H1 (cell line): ENCODE data around the gene TNRC6B. TPM values are rescaled to one million over a fixed set of nuclear protein-coding genes. Genes with fewer than 3 reads are reported as not detected.

Experiments used
- ASH2L ChIP-seq: fragments of 200-600, 300-600 bp; sonication (generic); IDR thresholded peaks from one replicate; pipeline ENCODE4 v1.7.1; 2017; ENCODE audit warnings: low read length
- CHD7 ChIP-seq: fragments of 300-600 bp; sonication (generic); IDR thresholded peaks from 2 replicates; pipeline ENCODE4 v1.7.1; 2012; ENCODE audit warnings: low read length, moderate library complexity, mild to moderate bottlenecking, inconsistent platforms; ENCODE audit not compliant: insufficient replicate concordance
- CREB1 ChIP-seq: IDR thresholded peaks from 2 replicates; pipeline ENCODE4 v1.6.1; 2012; ENCODE audit warnings: inconsistent platforms
- EP300 ChIP-seq, 2 experiments: IDR thresholded peaks; 1 replicate in 1 of 2; 2 replicates in 1 of 2; pipeline ENCODE4 v1.6.1; 2011 to 2012; ENCODE audit warnings: low read depth in 2 of 2, low read length in 2 of 2, mild to moderate bottlenecking in 2 of 2, borderline replicate concordance in 1 of 2, inconsistent platforms in 1 of 2, moderate library complexity in 1 of 2
- EZH2 ChIP-seq: fragments of 200-600 bp; sonication (generic); IDR thresholded peaks from 2 replicates; pipeline ENCODE4 v1.7.1; 2012; ENCODE audit warnings: low read depth, mild to moderate bottlenecking, moderate library complexity, low read length, inconsistent platforms; ENCODE audit not compliant: severe bottlenecking
- GABPA ChIP-seq: IDR thresholded peaks from 2 replicates; pipeline ENCODE4 v1.6.1; 2011; ENCODE audit warnings: mild to moderate bottlenecking, low read length, moderate library complexity, borderline replicate concordance; ENCODE audit not compliant: insufficient read depth
- GTF2F1 ChIP-seq: IDR thresholded peaks from 2 replicates; pipeline ENCODE4 v1.6.1; 2012; ENCODE audit warnings: low read depth, low read length, improper control_type of control experiment, borderline replicate concordance
- HDAC6 ChIP-seq: IDR thresholded peaks from one replicate; pipeline ENCODE4 v1.7.1; 2012; ENCODE audit warnings: low read depth, mild to moderate bottlenecking, inconsistent platforms, low read length, moderate library complexity
- SP4 ChIP-seq: IDR thresholded peaks from 2 replicates; pipeline ENCODE4 v1.6.1; 2012; ENCODE audit warnings: low read length, inconsistent platforms
- TEAD4 ChIP-seq: IDR thresholded peaks from 2 replicates; pipeline ENCODE4 v1.6.1; 2012; ENCODE audit warnings: low read depth, low read length, inconsistent platforms, mixed read lengths
- YY1 ChIP-seq: IDR thresholded peaks from 2 replicates; pipeline ENCODE4 v1.6.1; 2011; ENCODE audit warnings: low read depth, mild to moderate bottlenecking, low read length
- polyA plus RNA-seq, 7 experiments: library from polyadenylated mRNA; depleted of rRNA in 3 of 7; stranded (reverse) in 5 of 7; unstranded in 2 of 7; fragments of >200 nt in 5 of 7; fragments of 200-250 nt in 2 of 7; gene quantifications; 1 replicate in 5 of 7; 2 replicates in 1 of 7; 4 replicates in 1 of 7; pipeline versions ENCODE4 v1.2.1 to v1.2.3, GENCODE V29; 2011 to 2013; ENCODE audit warnings: missing spikeins in 2 of 7, mixed read lengths in 2 of 7
- total RNA-seq: library from RNA; stranded (reverse); fragmentation: NEBNext Ultra II Directional; extraction: Animal tissue kit (Norgen Biotek cat#: 25700); gene quantifications from 2 replicates; pipeline ENCODE4 v1.2.1, GENCODE V29; 2021

The TNRC6B gene
- total and polyA plus RNA-seq, 2 of the 8 experiments (the other 6 are each of a cell fraction or from before 2014, with no cell fraction given): 12.5 to 48.9 TPM

GRCh38 chr22:40177738-40178416, at the start of gene TNRC6B (continued):
- peak; percentile 15 for TF ChIP-seq CHD7
- TF ChIP-seq YY1: peak; percentile 97
- 0 out of 3 replicates have a peak, but pooled peaks of 1 of the 2 experiments have one; percentile 80 for TF ChIP-seq EP300 (IDR thresholded peaks at IDR 0.05; ENCODE audit: borderline replicate concordance in 1 of 2, low read depth in 2 of 2, low read length in 2 of 2)
- TF ChIP-seq GTF2F1: 0 out of 2 replicates have a peak, but pooled peaks have one; percentile 83
- no peak for TF ChIP-seq CREB1
- TF ChIP-seq ASH2L: no peak
- no peak for TF ChIP-seq TEAD4
- no peak for TF ChIP-seq EZH2
- TF ChIP-seq GABPA: no peak
- TF ChIP-seq SP4: peak; percentile 92
- TF ChIP-seq HDAC6: no peak
